Activated naive CD8-positive, alpha-beta T cell (primary cell): Measurements from ENCODE around the gene COA4.
"Not testable (repeated sequence)": the region's sequence is repeated elsewhere in the genome, so short reads cannot be mapped to it uniquely, and the experiment has no call there.

Experiments
- H3K27ac Mint-ChIP-seq: one replicate; pipeline ENCODE4 v1.8.0; 2021; ENCODE audit warnings: mixed read lengths
- H3K27me3 Mint-ChIP-seq: one replicate; pipeline ENCODE4 v1.8.0; 2021; ENCODE audit warnings: mixed read lengths
- H3K36me3 Mint-ChIP-seq: one replicate; pipeline ENCODE4 v1.8.0; 2021; ENCODE audit warnings: mixed read lengths
- H3K4me1 Mint-ChIP-seq: one replicate; pipeline ENCODE4 v1.8.0; 2021; ENCODE audit warnings: low read depth, mixed read lengths
- H3K4me3 Mint-ChIP-seq: one replicate; pipeline ENCODE4 v1.8.0; 2021; ENCODE audit warnings: mild to moderate bottlenecking, mixed read lengths
- H3K9me3 Mint-ChIP-seq: one replicate; pipeline ENCODE4 v1.8.0; 2021; ENCODE audit warnings: low read depth, mixed read lengths

Gene COA4

GRCh38 chr11:73876424-73877310 is at the start of gene COA4, which contains the start of gene PAAF1:
TSS of gene COA4 (minus strand) at chr11:73876846. CDS start at chr11:73873378, 3,468 bp downstream.
TSS of gene PAAF1 (plus strand) at chr11:73876999. CDS start at chr11:73877022, 23 bp downstream.
- no peaks in the 10 kb centered on the region for H3K27me3 Mint-ChIP-seq
- peaks cover 45% of the 10 kb centered on the region for H3K4me1 Mint-ChIP-seq
- H3K27ac Mint-ChIP-seq, result peak within 1 kb of the TSS; percentile 100
- no peaks in the 10 kb centered on the region for H3K9me3 Mint-ChIP-seq
- peak within 1 kb of the TSS; percentile 100 for H3K4me3 Mint-ChIP-seq
- H3K36me3 Mint-ChIP-seq, result peaks cover 10% of the 10 kb centered on the region

GRCh38 chr11:73921180-73921579 is 44.5 kb upstream of the COA4 start:
- H3K9me3 Mint-ChIP-seq, result no peaks in the 10 kb centered on the region
- H3K36me3 Mint-ChIP-seq, result peaks cover 8% of the 10 kb centered on the region
- H3K4me1 Mint-ChIP-seq, result no peaks in the 10 kb centered on the region
- H3K4me3 Mint-ChIP-seq, result no peak overlapping the region
- no peaks in the 10 kb centered on the region for H3K27me3 Mint-ChIP-seq
- no peak overlapping the region for H3K27ac Mint-ChIP-seq

- Mint-ChIP-seq H3K9me3 (no peaks in the 10 kb centered on the region), H3K36me3 (peaks cover 14% of the 10 kb centered on the region), H3K27ac (peak overlapping the region; percentile 11), H3K27me3 (no peaks in the 10 kb centered on the region), H3K4me1 (no peaks in the 10 kb centered on the region), H3K4me3 (no peak overlapping the region)
Observed at GRCh38 chr11:73916435-73916834, 39.8 kb upstream of the COA4 start.

GRCh38 chr11:73914284-73914683 is 37.6 kb upstream of the COA4 start:
- Mint-ChIP-seq H3K36me3 (peaks cover 18% of the 10 kb centered on the region), H3K4me1 (no peaks in the 10 kb centered on the region), H3K4me3 (no peak overlapping the region), H3K27me3 (no peaks in the 10 kb centered on the region), H3K9me3 (no peaks in the 10 kb centered on the region), H3K27ac (no peak overlapping the region)

GRCh38 chr11:73913472-73913871 is 36.8 kb upstream of the COA4 start:
- Mint-ChIP-seq H3K27me3 (no peaks in the 10 kb centered on the region), H3K4me1 (no peaks in the 10 kb centered on the region), H3K9me3 (no peaks in the 10 kb centered on the region), H3K27ac (no peak overlapping the region), H3K4me3 (no peak overlapping the region), H3K36me3 (peaks cover 17% of the 10 kb centered on the region)

- H3K4me3 Mint-ChIP-seq, result no peak overlapping the region
- no peaks in the 10 kb centered on the region for H3K4me1 Mint-ChIP-seq
- no peak overlapping the region for H3K27ac Mint-ChIP-seq
- H3K36me3 Mint-ChIP-seq, result peaks cover 17% of the 10 kb centered on the region
- H3K27me3 Mint-ChIP-seq, result no peaks in the 10 kb centered on the region
- H3K9me3 Mint-ChIP-seq, result no peaks in the 10 kb centered on the region
Observed at GRCh38 chr11:73912026-73912425, 35.4 kb upstream of the COA4 start.

GRCh38 chr11:73907191-73907590 is 30.5 kb upstream of the COA4 start:
- no peak overlapping the region for H3K27ac Mint-ChIP-seq
- no peaks in the 10 kb centered on the region for H3K4me1 Mint-ChIP-seq
- no peaks in the 10 kb centered on the region for H3K9me3 Mint-ChIP-seq
- peaks cover 17% of the 10 kb centered on the region for H3K36me3 Mint-ChIP-seq
- no peak overlapping the region for H3K4me3 Mint-ChIP-seq
- no peaks in the 10 kb centered on the region for H3K27me3 Mint-ChIP-seq

GRCh38 chr11:73902303-73902702 is 25.7 kb upstream of the COA4 start:
- H3K27ac Mint-ChIP-seq, result no peak overlapping the region
- no peaks in the 10 kb centered on the region for H3K27me3 Mint-ChIP-seq
- no peaks in the 10 kb centered on the region for H3K4me1 Mint-ChIP-seq
- H3K9me3 Mint-ChIP-seq, result no peaks in the 10 kb centered on the region
- no peak overlapping the region for H3K4me3 Mint-ChIP-seq
- peaks cover 8% of the 10 kb centered on the region for H3K36me3 Mint-ChIP-seq

GRCh38 chr11:73894725-73895335 is 18.2 kb upstream of the COA4 start:
- H3K27me3 Mint-ChIP-seq, result no peaks in the 10 kb centered on the region
- H3K4me1 Mint-ChIP-seq, result no peaks in the 10 kb centered on the region
- H3K4me3 Mint-ChIP-seq, result no peak overlapping the region
- H3K27ac Mint-ChIP-seq, result no peak overlapping the region
- H3K9me3 Mint-ChIP-seq, result no peaks in the 10 kb centered on the region
- H3K36me3 Mint-ChIP-seq, result peaks cover 5% of the 10 kb centered on the region

GRCh38 chr11:73893041-73893440 is 16.4 kb upstream of the COA4 start:
- no peak overlapping the region for H3K27ac Mint-ChIP-seq
- peaks cover 12% of the 10 kb centered on the region for H3K36me3 Mint-ChIP-seq
- no peaks in the 10 kb centered on the region for H3K27me3 Mint-ChIP-seq
- no peak overlapping the region for H3K4me3 Mint-ChIP-seq
- no peaks in the 10 kb centered on the region for H3K9me3 Mint-ChIP-seq
- no peaks in the 10 kb centered on the region for H3K4me1 Mint-ChIP-seq

GRCh38 chr11:73889536-73889935 is 12.9 kb upstream of the COA4 start:
- Mint-ChIP-seq H3K27ac (no peak overlapping the region), H3K4me1 (peaks cover 8% of the 10 kb centered on the region), H3K36me3 (peaks cover 20% of the 10 kb centered on the region), H3K9me3 (no peaks in the 10 kb centered on the region), H3K27me3 (no peaks in the 10 kb centered on the region), H3K4me3 (no peak overlapping the region)

- no peak overlapping the region for H3K27ac Mint-ChIP-seq
- H3K36me3 Mint-ChIP-seq, result peaks cover 20% of the 10 kb centered on the region
- peaks cover 8% of the 10 kb centered on the region for H3K4me1 Mint-ChIP-seq
- no peak overlapping the region for H3K4me3 Mint-ChIP-seq
- H3K27me3 Mint-ChIP-seq, result no peaks in the 10 kb centered on the region
- no peaks in the 10 kb centered on the region for H3K9me3 Mint-ChIP-seq
Observed at GRCh38 chr11:73889019-73889418, 12.4 kb upstream of the COA4 start.

- Mint-ChIP-seq H3K27me3 (no peaks in the 10 kb centered on the region), H3K4me3 (no peak overlapping the region), H3K36me3 (peaks cover 26% of the 10 kb centered on the region), H3K27ac (no peak overlapping the region), H3K9me3 (no peaks in the 10 kb centered on the region), H3K4me1 (peaks cover 8% of the 10 kb centered on the region)
Observed at GRCh38 chr11:73888244-73888643, 11.6 kb upstream of the COA4 start.

GRCh38 chr11:73883856-73884255 is 7.2 kb upstream of the COA4 start:
- H3K27ac Mint-ChIP-seq, result no peak overlapping the region
- peaks cover 18% of the 10 kb centered on the region for H3K36me3 Mint-ChIP-seq
- peaks cover 12% of the 10 kb centered on the region for H3K4me1 Mint-ChIP-seq
- H3K4me3 Mint-ChIP-seq, result no peak overlapping the region
- H3K9me3 Mint-ChIP-seq, result no peaks in the 10 kb centered on the region
- H3K27me3 Mint-ChIP-seq, result no peaks in the 10 kb centered on the region

- H3K9me3 Mint-ChIP-seq, H3K27me3 Mint-ChIP-seq, H3K27ac Mint-ChIP-seq, H3K4me3 Mint-ChIP-seq: not testable (repeated sequence)
- H3K36me3 Mint-ChIP-seq, result peaks cover 13% of the 10 kb centered on the region
- H3K4me1 Mint-ChIP-seq, result peaks cover 26% of the 10 kb centered on the region
Observed at GRCh38 chr11:73880449-73880848, 3.8 kb upstream of the COA4 start.
